Measurements from ENCODE around the gene PSMD1.
A peak's percentile ranks its signal among the peaks of the same experiment; 100 is the strongest.
"Not testable (repeated sequence)": the region's sequence is repeated elsewhere in the genome, so short reads cannot be mapped to it uniquely, and the experiment has no call there.

PSMD1 gene

GRCh38 chr2:231186325-231186724, 129.7 kb downstream of the PSMD1 start:
- DNase-seq (ENCODE audit: low spot score): no peak

GRCh38 chr2:231187736-231188505, 131.3 kb downstream of the PSMD1 start:
- no peak for DNase-seq (ENCODE audit: low spot score)

- no peak for DNase-seq (ENCODE audit: low spot score)
Observed at GRCh38 chr2:231188506-231189170, 132.0 kb downstream of the PSMD1 start.

GRCh38 chr2:231189171-231189530, 132.5 kb downstream of the PSMD1 start:
- no peak for DNase-seq (ENCODE audit: low spot score)

- no peak for DNase-seq (ENCODE audit: low spot score)
Observed at GRCh38 chr2:231189571-231190495, 133.2 kb downstream of the PSMD1 start.

GRCh38 chr2:231190531-231191197, 134.0 kb downstream of the PSMD1 start:
- no peak for DNase-seq (ENCODE audit: low spot score)

- no peak for DNase-seq (ENCODE audit: low spot score)
Observed at GRCh38 chr2:231191896-231192872, 135.5 kb downstream of the PSMD1 start.

GRCh38 chr2:231193216-231193615, 136.5 kb downstream of the PSMD1 start:
- no peak for DNase-seq (ENCODE audit: low spot score)

- DNase-seq (ENCODE audit: low spot score): no peak
Observed at GRCh38 chr2:231196592-231196991, 139.9 kb downstream of the PSMD1 start.

- not testable (repeated sequence) for DNase-seq (ENCODE audit: low spot score)
Observed at GRCh38 chr2:231197196-231197595, 140.5 kb downstream of the PSMD1 start.

GRCh38 chr2:231197706-231198290, 141.1 kb downstream of the PSMD1 start:
- no peak for DNase-seq (ENCODE audit: low spot score)

- DNase-seq (ENCODE audit: low spot score): peak; percentile 79
Observed at GRCh38 chr2:231198291-231199173, 141.9 kb downstream of the PSMD1 start, which contains the start of gene ARMC9. TSS of gene ARMC9 (plus strand) at chr2:231198631. CDS start at chr2:231206239, 7,608 bp downstream.

GRCh38 chr2:231199219-231199618, 142.6 kb downstream of the PSMD1 start:
- no peak for DNase-seq (ENCODE audit: low spot score)

- DNase-seq (ENCODE audit: low spot score): no peak
Observed at GRCh38 chr2:231200805-231201474, 144.3 kb downstream of the PSMD1 start.

- no peak for DNase-seq (ENCODE audit: low spot score)
Observed at GRCh38 chr2:231201475-231201814, 144.8 kb downstream of the PSMD1 start.

GRCh38 chr2:231203087-231203486, 146.4 kb downstream of the PSMD1 start:
- DNase-seq (ENCODE audit: low spot score): no peak

- no peak for DNase-seq (ENCODE audit: low spot score)
Observed at GRCh38 chr2:231204146-231204545, 147.5 kb downstream of the PSMD1 start.

GRCh38 chr2:231204581-231204980, 147.9 kb downstream of the PSMD1 start:
- no peak for DNase-seq (ENCODE audit: low spot score)

- no peak for DNase-seq (ENCODE audit: low spot score)
Observed at GRCh38 chr2:231207734-231208133, 151.1 kb downstream of the PSMD1 start.

Measured in putamen (tissue), 1 donor.